Measurements from ENCODE around the gene ZBTB42.
"Not testable (repeated sequence)": the region's sequence is repeated elsewhere in the genome, so short reads cannot be mapped to it uniquely, and the experiment has no call there.

ZBTB42 gene

GRCh38 chr14:104817930-104818713 lies 17.2 kb downstream of the ZBTB42 start:
- DNase-seq, result no peak

- DNase-seq, result no peak
Measured at GRCh38 chr14:104818714-104819161, 17.8 kb downstream of the ZBTB42 start.

DNA sequence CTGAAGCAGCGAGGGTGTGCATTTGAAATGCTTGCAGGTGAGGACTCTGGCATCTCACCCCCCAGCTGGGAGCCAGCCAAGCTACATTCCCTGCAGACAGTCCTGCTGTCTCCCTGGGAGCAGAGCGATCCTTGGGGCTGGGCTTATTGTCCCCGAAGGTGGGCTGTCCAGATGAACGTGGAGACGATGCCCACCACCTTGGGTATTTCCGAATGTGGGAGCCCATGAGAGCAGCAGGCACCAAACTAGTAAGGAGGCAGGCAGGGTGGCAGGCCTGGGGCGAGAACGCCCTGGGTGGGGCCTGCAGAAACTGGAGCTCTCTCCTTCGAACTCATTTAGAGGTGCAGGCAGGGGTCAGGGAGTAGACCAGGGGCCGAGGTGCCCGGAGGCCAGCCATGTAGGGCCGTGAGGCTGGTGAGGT lies 18.5 kb downstream of the ZBTB42 start:
- DNase-seq, result no peak

- DNase-seq, result no peak
Measured at GRCh38 chr14:104820669-104821228, 19.8 kb downstream of the ZBTB42 start.

DNA sequence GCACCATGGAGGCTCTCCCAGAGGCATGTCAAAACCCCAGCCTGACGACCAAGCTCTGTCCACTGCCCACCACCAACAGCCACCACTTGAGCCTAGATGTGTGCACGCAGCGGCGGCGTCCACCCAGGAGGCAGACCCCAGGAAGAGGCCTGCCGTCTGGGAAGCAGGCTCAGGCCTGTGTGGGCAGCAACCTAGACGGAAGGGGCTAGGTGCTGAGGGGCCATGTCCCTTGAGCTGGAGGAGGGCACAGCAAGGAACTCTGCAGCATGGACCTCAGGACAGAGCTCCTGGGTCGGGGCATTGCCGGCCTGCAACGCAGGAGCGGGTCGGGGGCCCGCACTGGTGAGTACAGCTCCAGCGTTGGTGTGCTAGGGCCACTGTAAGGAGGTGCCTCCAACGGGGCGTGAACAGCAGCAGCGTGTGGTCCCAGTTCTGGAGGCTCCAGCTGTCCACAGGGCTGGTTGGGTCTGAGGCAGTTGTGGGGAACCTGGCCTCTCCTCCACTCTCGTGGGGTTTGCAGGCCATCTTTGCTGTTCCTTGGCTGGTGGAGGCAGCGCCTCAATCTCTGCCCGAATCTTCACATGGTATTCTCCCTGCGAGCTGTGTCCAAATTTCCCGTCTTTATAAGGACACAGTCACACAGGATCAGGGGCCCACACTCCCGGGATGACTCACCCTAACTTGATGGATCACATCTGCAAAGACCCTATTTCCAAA lies 20.5 kb downstream of the ZBTB42 start:
- DNase-seq, result no peak

DNA sequence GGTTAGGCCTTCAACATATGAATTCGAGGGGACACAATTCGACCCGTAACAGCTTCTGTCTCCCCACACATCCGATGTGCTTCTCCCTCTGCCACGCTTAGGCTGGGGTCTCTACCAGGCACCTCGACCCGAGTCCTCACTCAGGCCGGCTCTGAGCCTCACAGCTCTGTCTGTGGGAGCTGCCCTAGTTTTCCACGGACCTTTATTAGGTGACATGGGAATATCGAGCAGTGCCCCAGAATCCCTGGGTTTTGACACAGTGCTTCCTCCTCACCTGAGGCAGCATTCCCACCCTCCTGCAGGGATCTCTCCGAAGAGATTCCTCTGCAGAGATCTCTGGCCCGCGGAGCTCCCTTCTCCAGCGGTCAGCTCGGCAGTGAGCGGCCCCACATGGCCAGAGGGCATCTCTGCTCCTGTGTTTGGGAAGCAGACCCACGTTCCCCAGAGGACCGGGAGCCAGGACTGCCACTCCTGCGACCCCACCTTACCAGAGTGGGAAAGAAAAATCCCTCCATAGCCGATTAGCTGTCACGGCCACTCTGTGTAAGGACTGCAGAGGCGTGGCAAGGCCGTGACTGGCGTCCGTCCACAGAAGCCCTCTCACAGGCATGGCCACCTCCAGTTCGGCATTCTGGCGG lies 21.2 kb downstream of the ZBTB42 start:
- DNase-seq, result no peak

DNA sequence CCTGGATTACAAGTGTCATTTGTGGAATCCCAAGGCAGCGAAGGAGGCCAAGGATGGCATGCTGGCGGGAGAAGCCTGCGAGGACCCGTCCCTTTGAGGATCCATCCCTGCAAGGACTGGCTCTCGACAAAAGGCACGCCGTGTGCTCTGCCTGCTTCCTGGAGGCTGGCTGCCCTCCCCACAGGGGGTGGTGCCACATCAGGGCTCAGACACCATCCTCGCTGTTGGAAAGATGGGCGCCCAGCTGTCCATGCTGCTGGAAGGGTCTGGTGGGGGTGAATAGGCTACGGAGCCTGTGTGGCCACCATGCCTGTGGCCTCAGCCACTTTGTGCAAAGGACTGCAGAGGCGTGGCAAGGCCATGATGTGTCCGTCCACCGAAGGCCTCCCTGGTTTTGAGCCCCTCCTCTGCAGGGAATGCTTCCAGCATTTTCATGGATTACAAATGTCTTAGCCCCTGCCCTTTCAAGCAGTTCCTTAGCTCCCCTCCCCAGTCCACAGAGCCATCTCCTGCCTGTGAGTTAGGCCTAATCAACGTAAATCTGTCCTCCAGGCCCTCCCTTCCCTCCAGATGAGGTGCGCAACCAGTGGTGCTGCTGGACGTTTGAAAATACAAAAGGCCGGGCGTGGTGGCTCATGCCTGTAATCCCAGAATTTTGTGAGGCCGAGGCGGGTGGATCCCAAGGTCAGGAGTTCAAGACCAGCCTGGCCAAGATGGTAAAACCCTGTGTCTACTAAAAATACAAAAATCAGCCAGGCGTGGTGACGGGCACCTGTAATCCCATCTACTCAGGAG lies 22.1 kb downstream of the ZBTB42 start:
- DNase-seq, result no peak

- DNase-seq, result no peak
Measured at GRCh38 chr14:104824353-104824997, 23.6 kb downstream of the ZBTB42 start.

GRCh38 chr14:104826189-104826860 lies 25.4 kb downstream of the ZBTB42 start:
- DNase-seq, result peak; percentile 95

DNA sequence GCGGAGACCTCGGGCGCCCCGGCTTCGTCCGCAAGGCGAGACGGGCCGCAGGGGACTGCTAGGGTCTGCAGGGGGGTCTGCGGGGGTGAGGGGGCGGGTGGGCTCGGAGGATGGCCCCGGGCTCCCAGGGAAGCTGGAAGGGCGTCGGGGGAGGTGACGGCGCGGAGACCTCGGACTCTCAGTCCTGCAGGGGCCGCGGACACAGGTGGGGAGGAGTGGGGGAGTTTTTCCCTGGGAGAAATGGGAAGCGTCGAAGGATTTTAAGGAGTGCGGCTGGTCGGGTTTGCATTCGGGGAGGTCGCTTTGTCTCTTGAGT lies 25.9 kb downstream of the ZBTB42 start:
- DNase-seq, result no peak

- DNase-seq, result peak; percentile 66
Measured at GRCh38 chr14:104827177-104828055, 26.5 kb downstream of the ZBTB42 start.

DNA sequence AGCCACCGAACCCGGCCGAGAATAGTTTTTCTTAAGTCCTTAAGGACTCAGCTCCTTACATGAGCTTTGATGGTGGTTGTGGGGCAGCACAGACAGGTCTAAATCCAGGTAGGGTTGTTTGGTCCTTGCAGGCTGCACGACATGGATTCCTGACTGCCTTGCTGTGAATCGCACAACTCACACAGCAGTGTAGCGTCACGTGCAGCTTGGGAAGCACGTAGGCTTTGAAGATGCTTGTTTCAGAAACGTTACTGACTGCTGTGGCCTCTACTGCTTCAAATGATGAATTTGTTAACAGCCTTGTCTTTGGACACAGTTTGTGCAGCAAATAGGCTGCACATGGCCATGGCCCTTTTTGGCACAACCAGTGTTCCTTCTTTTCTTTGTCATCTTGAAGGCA lies 29.9 kb downstream of the ZBTB42 start:
- DNase-seq, result no peak

- not testable (repeated sequence) for DNase-seq
Measured at GRCh38 chr14:104836171-104836935, 35.5 kb downstream of the ZBTB42 start.

DNA sequence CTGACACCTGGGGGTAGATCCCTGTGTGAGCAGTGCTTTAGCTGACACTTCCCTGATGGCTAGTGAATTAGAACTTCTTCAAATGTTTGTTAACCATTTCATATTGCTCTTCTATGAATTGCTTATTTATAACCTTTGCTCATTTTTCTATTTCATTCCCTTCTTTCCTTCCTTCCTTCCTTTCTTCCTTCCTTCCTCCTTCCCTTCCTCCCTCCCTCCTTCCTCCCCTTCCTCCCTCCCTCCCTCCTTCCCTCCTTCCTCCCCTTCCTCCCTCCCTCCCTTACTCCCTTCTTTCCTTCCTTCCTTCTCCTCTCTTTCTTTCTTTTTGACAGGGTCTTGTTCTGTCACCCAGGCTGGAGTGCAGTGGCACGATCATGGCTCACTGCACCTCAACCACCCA lies 40.8 kb downstream of the ZBTB42 start:
- DNase-seq, result no peak

GRCh38 chr14:104843006-104843405 lies 42.1 kb downstream of the ZBTB42 start:
- DNase-seq, result no peak

- no peak for DNase-seq
Measured at GRCh38 chr14:104843442-104844305, 42.8 kb downstream of the ZBTB42 start.

DNA sequence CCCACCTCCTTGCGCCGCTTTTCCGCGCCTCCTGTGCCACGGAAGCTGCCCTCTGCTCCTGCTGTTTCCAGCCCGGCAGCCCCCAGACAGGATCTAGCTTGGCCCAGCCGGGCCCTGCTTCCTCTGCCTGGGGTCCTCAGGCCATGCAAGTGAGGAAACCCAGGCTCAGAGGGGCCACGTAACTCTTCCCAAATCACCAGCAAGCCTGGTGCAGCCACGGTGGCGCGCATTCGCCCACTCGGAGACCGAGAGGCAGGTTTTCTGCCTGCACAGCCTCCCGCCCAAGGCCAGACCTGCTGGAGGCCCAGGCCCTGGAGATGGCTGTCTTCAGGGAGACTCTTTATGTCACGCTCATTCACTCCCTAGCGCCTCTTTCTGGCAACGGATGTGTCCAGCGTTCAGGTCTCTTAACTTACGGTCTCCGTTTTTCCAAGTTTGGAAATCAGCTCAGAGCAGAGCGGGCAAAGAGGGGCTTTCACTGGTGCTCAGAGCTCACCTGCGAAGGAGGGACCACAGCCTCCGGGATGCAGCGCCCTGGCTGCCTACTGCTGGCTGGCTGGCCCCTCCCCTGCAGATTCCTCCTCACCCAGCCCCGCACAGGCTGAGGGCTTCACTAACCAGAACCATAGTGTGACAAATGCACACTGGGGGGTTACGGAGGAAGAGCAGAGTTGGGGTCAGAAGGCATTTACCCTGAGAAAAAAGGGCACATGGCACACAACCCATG lies 43.6 kb downstream of the ZBTB42 start:
- DNase-seq, result no peak

DNA sequence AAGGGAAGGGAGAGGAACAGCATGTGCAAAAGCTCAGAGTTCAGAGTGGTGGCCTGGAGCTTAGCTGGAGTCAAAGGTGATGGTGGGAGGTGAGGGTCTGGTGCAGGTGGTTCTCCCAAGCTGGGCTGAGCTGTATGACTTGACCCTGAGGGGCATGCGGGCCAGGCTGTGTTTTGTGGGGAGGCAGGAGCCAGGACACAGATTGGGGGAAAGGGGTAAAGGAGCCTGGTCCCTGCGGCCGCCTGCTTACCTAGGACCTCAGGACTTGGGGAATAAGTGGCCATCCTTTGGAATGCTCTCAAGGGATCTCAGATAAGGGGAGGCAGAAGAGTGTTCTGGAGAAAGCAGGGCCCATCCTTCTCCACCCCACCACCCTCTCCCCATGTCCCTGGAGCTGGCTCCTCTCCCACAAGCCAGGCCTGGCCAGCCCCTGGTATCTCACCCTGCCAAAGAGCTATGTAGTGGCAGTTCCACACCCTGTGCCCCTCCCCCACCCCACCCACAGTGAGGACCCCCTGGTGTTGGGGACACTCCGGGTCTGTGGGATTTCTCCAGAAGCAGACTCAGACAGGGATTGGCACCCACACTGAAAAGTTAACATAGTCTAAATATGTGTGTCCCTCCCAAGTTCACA lies 44.2 kb downstream of the ZBTB42 start:
- DNase-seq, result no peak

Measured in activated naive CD4-positive, alpha-beta T cell treated with Interleukin-2 at 50 U/mL for 16 hours (primary cell).